ENCODE results near the gene SLIRP.
"Not testable (repeated sequence)": the region's sequence is repeated elsewhere in the genome, so short reads cannot be mapped to it uniquely, and the experiment has no call there.

SLIRP gene

DNA sequence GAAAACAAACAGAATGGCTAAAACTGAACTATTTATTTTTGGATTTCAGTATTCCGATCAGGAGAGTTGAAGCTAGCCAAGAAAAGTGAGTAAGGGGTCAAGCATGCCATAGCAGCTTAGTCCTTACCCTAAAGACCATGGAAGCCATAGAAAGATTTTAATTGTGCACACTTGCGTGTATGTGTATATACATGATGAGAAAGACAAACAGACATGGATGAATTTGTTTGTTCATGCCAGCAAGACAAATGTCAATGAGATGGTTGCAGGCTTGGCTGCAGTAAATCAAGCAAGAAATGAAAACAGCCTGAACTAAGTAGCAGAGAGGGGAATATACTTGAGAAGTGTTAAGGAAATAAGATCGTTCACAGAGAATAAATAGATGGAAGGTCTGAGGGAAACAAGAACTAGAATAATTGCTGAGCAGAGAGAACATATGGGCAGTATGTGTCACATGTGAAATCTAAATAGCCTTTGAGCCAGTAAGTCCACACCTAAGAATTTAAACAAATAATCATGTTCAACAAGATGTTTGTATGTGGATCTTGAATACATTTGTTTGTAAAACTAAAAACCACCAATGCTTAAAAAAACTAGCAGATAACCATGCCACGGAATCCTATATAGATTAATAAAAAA, 38.3 kb downstream of the SLIRP start:
- DNase-seq, result no peak

- not testable (repeated sequence) for DNase-seq
Measured at GRCh38 chr14:77747425-77747824, 39.5 kb downstream of the SLIRP start.

- DNase-seq, result no peak
Measured at GRCh38 chr14:77752266-77752665, 44.4 kb downstream of the SLIRP start.

GRCh38 chr14:77752799-77753516, 45.1 kb downstream of the SLIRP start:
- no peak for DNase-seq

DNA sequence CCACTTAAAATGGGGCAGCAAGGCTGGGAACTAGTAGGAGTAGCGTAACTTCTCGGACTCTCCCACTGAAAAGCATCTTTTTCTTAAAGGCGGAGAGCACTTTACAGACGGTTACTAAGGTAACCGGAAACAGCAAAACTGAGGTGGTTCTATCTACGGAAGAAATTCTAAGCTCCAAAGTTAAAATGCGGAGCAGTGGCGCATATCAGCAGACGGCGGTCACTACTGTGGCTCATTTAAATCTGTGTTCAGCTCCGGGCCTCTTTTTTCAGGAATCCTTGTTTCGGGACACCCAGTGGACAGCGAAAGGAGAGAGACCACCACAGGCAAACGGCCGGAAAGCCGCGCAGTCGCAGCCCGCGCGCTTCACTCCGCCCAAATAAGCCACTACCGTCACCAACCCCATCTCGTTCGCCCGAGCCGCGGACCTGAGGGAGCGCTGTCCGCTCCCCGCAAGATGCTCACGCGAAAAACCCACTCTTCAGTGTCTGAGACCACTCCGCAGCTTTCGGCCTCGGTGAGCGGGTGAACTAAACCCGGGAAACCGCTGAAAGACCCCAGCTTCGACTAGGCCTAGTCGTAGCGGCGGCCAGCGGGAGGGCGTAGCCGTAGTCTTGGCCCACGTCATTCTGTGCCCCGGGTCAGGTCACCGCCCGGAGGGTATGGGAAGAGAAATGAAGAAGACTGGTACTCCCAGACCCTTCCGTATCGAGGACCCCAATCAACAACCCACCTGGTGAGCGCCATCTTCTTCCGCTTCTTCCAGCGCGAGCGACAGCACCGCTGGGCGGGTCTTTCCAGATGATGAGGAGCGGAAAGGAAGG, 52.7 kb downstream of the SLIRP start, which contains the start of gene SNW1:
Gene SNW1, minus strand, starts transcription at position 776 of the 824 bp plus-strand sequence. Its CDS starts 29 bp downstream, at position 747.
- no peak for DNase-seq

DNA sequence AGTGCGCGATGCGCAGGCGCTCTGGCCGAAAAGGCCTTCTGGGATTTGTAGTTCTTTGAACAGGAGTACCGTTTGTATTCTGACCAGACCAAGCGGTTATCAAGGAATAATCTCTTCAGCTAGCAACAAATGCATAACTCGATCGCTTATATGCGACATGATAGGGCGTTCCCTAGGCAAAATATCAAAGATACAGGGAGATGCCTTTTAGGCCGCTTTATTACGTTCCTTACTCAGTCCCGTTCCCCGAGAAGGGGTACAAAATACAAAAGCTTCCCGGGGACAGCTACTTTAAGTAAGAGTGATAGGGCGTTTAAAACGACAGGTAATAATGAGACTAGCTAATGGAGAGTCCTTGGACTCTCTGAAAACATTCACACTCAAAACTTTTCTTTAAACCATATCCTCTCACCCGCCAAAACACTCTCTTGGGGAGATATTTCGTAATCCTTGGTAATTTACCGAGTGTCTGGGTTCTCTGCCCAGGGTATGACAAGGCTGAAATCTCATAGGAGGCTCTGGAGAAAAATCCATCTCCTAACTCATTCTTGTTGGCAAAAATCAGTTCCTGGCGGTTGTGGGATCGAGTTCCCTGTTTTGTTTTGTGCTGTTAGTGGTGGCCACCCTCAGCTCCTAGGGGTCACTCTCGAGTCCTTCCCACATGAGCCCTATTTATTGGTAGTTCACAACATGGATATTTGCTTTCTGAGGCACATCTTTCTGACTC, 53.5 kb downstream of the SLIRP start:
- DNase-seq, result peak; percentile 75

DNA sequence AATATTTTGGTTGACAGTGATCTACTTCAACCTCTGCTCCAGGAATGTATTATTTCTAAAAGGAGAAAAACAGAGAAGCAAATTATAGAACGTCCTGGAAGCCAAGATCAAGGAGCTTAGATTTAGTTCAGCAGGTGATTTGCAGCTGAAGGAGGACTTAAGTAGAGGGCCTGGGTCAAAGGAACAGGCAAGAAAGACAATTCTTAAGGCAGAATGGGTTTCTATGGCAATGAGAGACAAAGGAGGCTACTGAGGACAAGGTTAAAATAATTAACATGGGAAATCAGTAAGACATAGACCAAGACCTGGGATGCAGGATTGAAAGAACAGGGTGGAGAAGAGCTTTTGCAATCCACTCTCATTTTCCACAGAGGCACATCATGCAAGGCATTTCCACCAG, 55.4 kb downstream of the SLIRP start:
- DNase-seq, result no peak

DNA sequence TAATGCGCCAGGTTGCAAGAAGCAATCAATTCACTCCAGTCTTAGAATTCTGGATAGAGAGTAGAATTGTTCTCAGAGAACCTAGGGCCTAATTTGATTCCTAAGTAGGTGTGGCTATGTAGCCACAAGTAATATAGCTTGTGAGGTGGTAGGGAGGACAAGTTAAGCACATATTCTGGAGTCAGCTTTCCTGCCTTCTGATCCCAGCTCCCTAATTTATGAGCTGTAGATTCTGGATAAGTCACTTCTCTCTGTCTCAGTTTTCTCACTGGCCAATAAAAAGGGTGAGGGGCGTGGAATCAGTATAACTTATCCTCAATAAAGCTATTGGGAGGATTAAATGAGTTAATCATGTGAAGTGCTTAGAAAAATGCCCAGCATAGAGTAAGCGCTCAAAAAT, 56.1 kb downstream of the SLIRP start:
- DNase-seq, result no peak
